ENCODE data around the gene OTOG.

Gene OTOG

DNA sequence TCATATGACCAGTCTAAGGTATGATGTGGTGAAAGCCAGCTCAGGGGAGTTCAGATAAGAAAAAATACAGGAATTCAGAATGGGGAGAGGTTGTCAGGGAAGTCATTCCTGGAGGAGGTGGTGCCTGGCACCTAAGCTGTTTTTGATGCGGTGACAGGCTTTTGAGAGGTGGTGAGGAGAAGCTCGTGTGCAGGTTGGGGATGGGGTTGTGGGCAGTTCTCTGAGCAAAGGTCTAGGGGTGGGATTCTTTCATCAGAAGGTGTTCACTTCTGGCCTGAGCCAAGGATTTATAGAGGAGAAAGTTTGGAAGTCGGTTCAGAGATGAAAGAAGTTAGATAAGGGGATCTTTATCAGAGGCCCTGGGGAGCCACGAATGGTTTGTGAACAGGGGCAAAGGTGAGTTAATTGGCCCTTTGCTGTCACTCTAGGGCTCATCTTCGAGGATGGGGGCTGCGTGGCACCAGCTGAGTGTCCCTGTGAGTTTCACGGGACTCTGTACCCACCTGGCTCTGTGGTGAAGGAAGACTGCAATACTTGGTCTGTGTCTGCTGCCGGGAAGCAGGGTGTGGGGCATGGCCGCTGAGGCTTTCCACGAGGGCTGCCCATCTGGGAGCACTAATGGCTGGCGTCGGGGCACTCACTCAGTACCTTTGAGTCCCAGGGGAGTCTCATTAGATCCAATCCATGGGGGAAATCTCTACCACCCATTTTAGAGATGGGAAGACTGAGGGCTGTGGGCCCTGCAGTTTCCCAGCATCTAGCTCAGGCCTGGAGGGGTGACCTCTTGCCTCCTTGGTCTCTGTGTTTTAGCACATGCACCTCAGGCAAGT, 13.4 kb downstream of the OTOG start:
- peaks cover 21% of the 10 kb centered on the region for H3K27me3 Mint-ChIP-seq (ENCODE audit: low read depth, poor library complexity)
- no peak for DNase-seq
- H3K4me1 Mint-ChIP-seq, result peaks cover 16% of the 10 kb centered on the region
- H3K36me3 Mint-ChIP-seq (ENCODE audit: low read depth), result peaks cover 16% of the 10 kb centered on the region
- TF ChIP-seq, protein P1, sequence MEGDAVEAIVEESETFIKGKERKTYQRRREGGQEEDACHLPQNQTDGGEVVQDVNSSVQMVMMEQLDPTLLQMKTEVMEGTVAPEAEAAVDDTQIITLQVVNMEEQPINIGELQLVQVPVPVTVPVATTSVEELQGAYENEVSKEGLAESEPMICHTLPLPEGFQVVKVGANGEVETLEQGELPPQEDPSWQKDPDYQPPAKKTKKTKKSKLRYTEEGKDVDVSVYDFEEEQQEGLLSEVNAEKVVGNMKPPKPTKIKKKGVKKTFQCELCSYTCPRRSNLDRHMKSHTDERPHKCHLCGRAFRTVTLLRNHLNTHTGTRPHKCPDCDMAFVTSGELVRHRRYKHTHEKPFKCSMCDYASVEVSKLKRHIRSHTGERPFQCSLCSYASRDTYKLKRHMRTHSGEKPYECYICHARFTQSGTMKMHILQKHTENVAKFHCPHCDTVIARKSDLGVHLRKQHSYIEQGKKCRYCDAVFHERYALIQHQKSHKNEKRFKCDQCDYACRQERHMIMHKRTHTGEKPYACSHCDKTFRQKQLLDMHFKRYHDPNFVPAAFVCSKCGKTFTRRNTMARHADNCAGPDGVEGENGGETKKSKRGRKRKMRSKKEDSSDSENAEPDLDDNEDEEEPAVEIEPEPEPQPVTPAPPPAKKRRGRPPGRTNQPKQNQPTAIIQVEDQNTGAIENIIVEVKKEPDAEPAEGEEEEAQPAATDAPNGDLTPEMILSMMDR (IDR thresholded peaks at IDR 0.05), result no peak
- H3K4me3 Mint-ChIP-seq, result no peak overlapping the region
- H3K27ac Mint-ChIP-seq, result no peak overlapping the region
- H3K9me3 Mint-ChIP-seq, result no peaks in the 10 kb centered on the region

DNA sequence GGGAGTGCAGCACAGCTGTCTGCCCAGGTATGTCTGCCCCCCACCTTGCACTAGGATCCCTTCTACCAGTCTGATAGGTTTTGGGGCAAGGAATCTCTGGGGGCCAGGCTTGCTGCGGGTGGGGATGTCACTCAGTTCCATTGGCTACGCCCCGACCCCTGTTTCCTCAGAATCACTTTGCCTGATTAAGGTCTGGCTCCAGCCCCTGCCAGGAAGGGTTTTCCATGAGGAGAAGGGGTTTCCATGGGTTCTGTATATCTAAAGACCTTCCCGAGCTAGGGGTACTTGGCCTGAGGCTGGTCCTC, 14.0 kb downstream of the OTOG start:
- H3K36me3 Mint-ChIP-seq (ENCODE audit: low read depth), result peaks cover 15% of the 10 kb centered on the region

DNA sequence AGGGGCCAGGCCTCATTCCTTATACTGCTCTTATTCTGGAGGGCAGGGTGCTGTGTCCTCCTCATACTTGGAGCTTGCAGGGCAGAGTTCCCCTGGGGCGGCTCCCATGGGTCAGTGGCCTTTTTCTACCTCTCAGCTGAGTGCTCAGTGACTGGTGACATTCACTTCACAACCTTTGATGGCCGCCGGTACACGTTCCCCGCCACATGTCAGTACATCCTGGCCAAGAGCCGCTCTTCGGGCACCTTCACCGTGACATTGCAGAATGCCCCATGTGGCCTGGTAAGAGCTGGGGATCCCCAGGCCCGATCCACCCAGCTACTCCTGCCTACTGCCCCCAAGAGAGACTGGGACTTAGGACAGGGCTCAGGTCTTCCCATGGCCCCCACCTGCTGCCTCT, 14.5 kb downstream of the OTOG start:
- Mint-ChIP-seq H3K9me3 (no peaks in the 10 kb centered on the region), H3K27me3 (ENCODE audit: low read depth, poor library complexity) (peaks cover 27% of the 10 kb centered on the region), H3K4me1 (peaks cover 16% of the 10 kb centered on the region), H3K36me3 (ENCODE audit: low read depth) (peaks cover 11% of the 10 kb centered on the region), H3K4me3 (no peak overlapping the region), H3K27ac (no peak overlapping the region)
- DNase-seq, result no peak
- TF ChIP-seq, protein P1 (IDR thresholded peaks at IDR 0.05), result no peak

More for the DNA sequence above, 14.0 kb downstream of the OTOG start:
- DNase-seq, result no peak
- H3K27me3 Mint-ChIP-seq (ENCODE audit: low read depth, poor library complexity), result peaks cover 25% of the 10 kb centered on the region
- no peak overlapping the region for H3K27ac Mint-ChIP-seq
- no peak overlapping the region for H3K4me3 Mint-ChIP-seq
- no peaks in the 10 kb centered on the region for H3K9me3 Mint-ChIP-seq
- H3K4me1 Mint-ChIP-seq, result peaks cover 16% of the 10 kb centered on the region
- TF ChIP-seq, protein P1 (IDR thresholded peaks at IDR 0.05), result no peak

DNA sequence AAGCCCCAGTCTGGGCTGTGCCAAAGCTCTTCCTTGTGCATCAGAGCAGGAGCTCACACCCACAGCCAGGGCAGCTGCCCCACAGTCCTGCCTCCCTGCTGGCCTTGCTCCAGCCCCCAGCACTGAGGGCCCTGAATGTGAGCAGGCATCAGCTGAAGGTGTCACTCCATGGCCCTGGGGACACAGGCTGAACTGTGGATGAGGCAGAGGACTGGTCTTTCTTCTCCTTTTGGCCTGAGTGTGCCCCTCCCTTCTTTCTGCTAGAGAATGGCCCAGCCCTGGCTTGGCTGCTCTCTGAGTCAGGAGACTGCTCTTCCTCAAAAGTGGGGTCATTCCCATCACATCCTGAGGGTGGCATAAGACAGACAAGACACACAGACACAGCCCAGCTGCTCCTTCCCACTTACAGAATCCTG, 16.2 kb downstream of the OTOG start:
- TF ChIP-seq, protein P1 (IDR thresholded peaks at IDR 0.05), result no peak
- Mint-ChIP-seq H3K36me3 (ENCODE audit: low read depth) (peaks cover 3% of the 10 kb centered on the region), H3K27me3 (ENCODE audit: low read depth, poor library complexity) (peaks cover 24% of the 10 kb centered on the region), H3K4me3 (no peak overlapping the region), H3K27ac (no peak overlapping the region), H3K9me3 (no peaks in the 10 kb centered on the region), H3K4me1 (peaks cover 16% of the 10 kb centered on the region)
- DNase-seq, result no peak

GRCh38 chr11:17563961-17564686, 17.1 kb downstream of the OTOG start:
- peaks cover 16% of the 10 kb centered on the region for H3K4me1 Mint-ChIP-seq
- DNase-seq, result no peak

More at GRCh38 chr11:17563961-17564686, 17.1 kb downstream of the OTOG start:
- no peak overlapping the region for H3K27ac Mint-ChIP-seq
- TF ChIP-seq, protein P1 (IDR thresholded peaks at IDR 0.05), result no peak
- peaks cover 7% of the 10 kb centered on the region for H3K36me3 Mint-ChIP-seq (ENCODE audit: low read depth)
- H3K27me3 Mint-ChIP-seq (ENCODE audit: low read depth, poor library complexity), result peaks cover 28% of the 10 kb centered on the region
- H3K9me3 Mint-ChIP-seq, result no peaks in the 10 kb centered on the region
- H3K4me3 Mint-ChIP-seq, result no peak overlapping the region

Measured in nephron progenitor cell (in vitro differentiated cells).